GM19324 (cell line): ENCODE measurements around the gene DGKA.
"Not testable (repeated sequence)": the region's sequence is repeated elsewhere in the genome, so short reads cannot be mapped to it uniquely, and the experiment has no call there.

Experiments used
- ATAC-seq: cut with Tn5 transposase; IDR thresholded peaks from one replicate; pipeline ENCODE4 v1.9.1; 2021; ENCODE audit warnings: mild to moderate bottlenecking, moderate library complexity; ENCODE audit not compliant: unreplicated experiment, low FRiP score

The DGKA gene

GRCh38 chr12:55930771-55931316, at the start of gene DGKA:
DGKA (plus strand) TSS chr12:55931162; CDS start chr12:55936504, 5,342 bp downstream.
- no peak for ATAC-seq

- no peak for ATAC-seq
Observed at GRCh38 chr12:55885113-55885512, 45.8 kb upstream of the DGKA start.

- ATAC-seq = no peak
Observed at GRCh38 chr12:55891310-55891709, 39.7 kb upstream of the DGKA start.

- ATAC-seq = no peak
Observed at GRCh38 chr12:55893723-55894122, 37.2 kb upstream of the DGKA start.

GRCh38 chr12:55899082-55899481, 31.9 kb upstream of the DGKA start:
- no peak for ATAC-seq

- ATAC-seq = no peak
Observed at GRCh38 chr12:55901881-55902490, 29.0 kb upstream of the DGKA start.

GRCh38 chr12:55906056-55906455, 24.9 kb upstream of the DGKA start:
- no peak for ATAC-seq

- no peak for ATAC-seq
Observed at GRCh38 chr12:55908726-55909512, 22.0 kb upstream of the DGKA start.

- ATAC-seq = no peak
Observed at GRCh38 chr12:55909513-55909884, 21.5 kb upstream of the DGKA start.

GRCh38 chr12:55912908-55913307, 18.1 kb upstream of the DGKA start:
- ATAC-seq = no peak

- ATAC-seq = no peak
Observed at GRCh38 chr12:55915482-55915859, 15.5 kb upstream of the DGKA start.

GRCh38 chr12:55919032-55919431, 11.9 kb upstream of the DGKA start:
- ATAC-seq = not testable (repeated sequence)

GRCh38 chr12:55922126-55922525, 8.8 kb upstream of the DGKA start:
- no peak for ATAC-seq

GRCh38 chr12:55923648-55924047, 7.3 kb upstream of the DGKA start:
- ATAC-seq = not testable (repeated sequence)

GRCh38 chr12:55925371-55925770, 5.6 kb upstream of the DGKA start:
- ATAC-seq = no peak

- ATAC-seq = no peak
Observed at GRCh38 chr12:55925870-55926737, 4.9 kb upstream of the DGKA start.

- ATAC-seq = peak; percentile 48
Observed at GRCh38 chr12:55926738-55927587, 4.0 kb upstream of the DGKA start.

- ATAC-seq = peak; percentile 41
Observed at GRCh38 chr12:55927588-55928502, 3.1 kb upstream of the DGKA start, which contains the start of gene PYM1. PYM1 (minus strand) TSS chr12:55927894; CDS start chr12:55927761, 133 bp downstream.

GRCh38 chr12:55929306-55929791, 1.6 kb upstream of the DGKA start:
- ATAC-seq = no peak
